ENCODE measurements around the gene SLAMF7. TPM values are rescaled to one million over a fixed set of nuclear protein-coding genes. Genes with fewer than 3 reads are reported as not detected.
"Not testable (repeated sequence)": the region's sequence is repeated elsewhere in the genome, so short reads cannot be mapped to it uniquely, and the experiment has no call there.

The SLAMF7 gene
- total and polyA plus RNA-seq, 10 of the 15 experiments (the other 5 are each of a cell fraction or from before 2014, with no cell fraction given), result 66.6 to 284 (median 108) TPM

- DNase-seq (ENCODE audit: low read depth, low spot score), result peak; percentile 92
- peak; percentile 63 for ATAC-seq
- intact Hi-C loops (cut with micrococcal nuclease; ENCODE audit: unreplicated experiment), result loop anchor here (1.0 to 5.0 kb wide), 2 partner anchors 14 to 35 kb away; no protein-coding TSS in a partner anchor
- H4K20me1 ChIP-seq (ENCODE audit: control insufficient read depth, insufficient read depth); H2AFZ ChIP-seq (ENCODE audit: control insufficient read depth, low read depth, low read length); BruUV-seq (replicated peaks); H3K27me3 ChIP-seq (replicated peaks in 1 of 2; ENCODE audit: control insufficient read depth in 2 of 2, insufficient read depth in 2 of 2, low read length in 1 of 2); in situ Hi-C loops (cut with MboI); H3K36me3 ChIP-seq (ENCODE audit: control insufficient read depth in 2 of 2, insufficient read depth in 2 of 2, low read length in 1 of 2); H3K9me3 ChIP-seq (replicated peaks; ENCODE audit: control insufficient read depth, insufficient read depth, low read length): not testable (repeated sequence)
- ChIA-PET RAD21 (ENCODE audit: unreplicated experiment) (interaction anchor here (0.6 to 4.9 kb wide), 29 partner anchors 9 to 283 kb away, joined by 3 to 74 read pairs (median 5); partner anchors contain the start of genes LY9, SLAMF1 and SLAMF7), SMC1A (ENCODE audit: uncharacterized antibody, unreplicated experiment) (interaction anchor here (0.6 to 7.1 kb wide), 27 partner anchors 9 to 299 kb away, joined by 3 to 149 read pairs (median 5); partner anchors contain the start of genes SLAMF1 and SLAMF7), CTCF (interaction anchor here (0.7 to 6.8 kb wide), 19 partner anchors 12 to 239 kb away, joined by 3 to 102 read pairs (median 5); no protein-coding TSS in a partner anchor), POLR2A (interaction anchor here (0.8 to 5.8 kb wide), 15 partner anchors 13 to 333 kb away, joined by 3 to 73 read pairs (median 6); partner anchors contain the start of genes SLAMF1, SLAMF7 and USF1)
- WGBS (ENCODE audit: insufficient coverage, insufficient replicate concordance, low lambda C conversion rate, missing lambda C conversion rate), result under 1% methylated on average over 5 of the region's 5 CpGs
- H3K4me2 ChIP-seq (ENCODE audit: control insufficient read depth, insufficient read depth), result peak overlapping the region; percentile 88
- H3K4me3 ChIP-seq, result peak overlapping the region; percentile 93; the same call in 1 of the 2 replicates
- FAIRE-seq, result peak; percentile 61
- H3K27ac ChIP-seq (ENCODE audit: control insufficient read depth, insufficient read depth), result peak overlapping the region; percentile 100
- peaks cover 18% of the 10 kb centered on the region for H3K4me1 ChIP-seq (ENCODE audit: control insufficient read depth, insufficient read depth, low read length)
- H3K79me2 ChIP-seq (ENCODE audit: control insufficient read depth, insufficient read depth, low read length), result peaks cover 57% of the 10 kb centered on the region
- peak overlapping the region; percentile 100 for H3K9ac ChIP-seq (ENCODE audit: control insufficient read depth, insufficient read depth, low read length)
- TF ChIP-seq TCF12 (IDR thresholded peaks at IDR 0.05; ENCODE audit: low read depth, low read length) (peak; percentile 63; the same call in 1 of the 2 replicates), ATF7 (IDR thresholded peaks at IDR 0.05; ENCODE audit: low read depth) (peak; percentile 43; the same call in 1 of the 2 replicates), BCL3 (IDR thresholded peaks at IDR 0.05; ENCODE audit: borderline replicate concordance, insufficient read depth, low read depth, low read length, poor library complexity, severe bottlenecking) (peak; percentile 93), MEF2B (IDR thresholded peaks at IDR 0.05; ENCODE audit: partially characterized antibody, poor library complexity, severe bottlenecking) (peak; percentile 77), ZBED1 (IDR thresholded peaks at IDR 0.05; ENCODE audit: borderline replicate concordance) (peak; percentile 77; the same call in 1 of the 2 replicates), ZNF687 (IDR thresholded peaks at IDR 0.05) (peak; percentile 43; the same call in 1 of the 2 replicates), ATF2 (IDR thresholded peaks at IDR 0.05; ENCODE audit: low read length) (peak; percentile 75), NBN (IDR thresholded peaks at IDR 0.05) (peak; percentile 52; the same call in 1 of the 2 replicates), RAD21 (IDR thresholded peaks at IDR 0.05; ENCODE audit: insufficient read depth, low read depth, low read length) (peak; percentile 28; the same call in 1 of the 2 replicates), POLR2A (IDR thresholded peaks at IDR 0.05; ENCODE audit: low read depth, low read length) (peak; percentile 75), SKIL (IDR thresholded peaks at IDR 0.05; ENCODE audit: low read depth, poor library complexity, severe bottlenecking) (peak; percentile 32)
Measured at GRCh38 chr1:160712525-160713080, 26.4 kb upstream of the SLAMF7 start.

Measured in GM12878 (cell line).